ENCODE results near the gene E2F6. TPM values are rescaled to one million over a fixed set of nuclear protein-coding genes. Genes with fewer than 3 reads are reported as not detected.

Gene E2F6
- total and polyA plus RNA-seq, 2 of the 13 experiments (the other 11 are each of a cell fraction or from before 2014, with no cell fraction given), result 27.3 to 36.0 TPM

GRCh38 chr2:11499081-11499743 is 33.3 kb upstream of the E2F6 start (continued):
- TF ChIP-seq ZFP37 (CRISPR knock-in tag; IDR thresholded peaks at IDR 0.05; ENCODE audit: borderline replicate concordance), result peak; percentile 95
- no peak for TF ChIP-seq PBX3 (CRISPR knock-in tag; IDR thresholded peaks at IDR 0.05; ENCODE audit: borderline replicate concordance)
- TF ChIP-seq ZBTB14 (CRISPR knock-in tag; IDR thresholded peaks at IDR 0.05), result no peak; the same call in 1 of the 2 replicates
- TF ChIP-seq RBM39 (IDR thresholded peaks at IDR 0.05; ENCODE audit: low read depth, low read length, poor library complexity, severe bottlenecking), result no peak
- peak; percentile 75; the same call in 1 of the 2 replicates for TF ChIP-seq ZNF12 (CRISPR knock-in tag; IDR thresholded peaks at IDR 0.05)
- TF ChIP-seq ZNF570 (CRISPR knock-in tag; IDR thresholded peaks at IDR 0.05; ENCODE audit: borderline replicate concordance), result no peak
- TF ChIP-seq ATM (IDR thresholded peaks at IDR 0.05; ENCODE audit: borderline replicate concordance), result no peak
- no peak for TF ChIP-seq MTF1 (CRISPR knock-in tag; IDR thresholded peaks at IDR 0.05)
- TF ChIP-seq TARDBP (CRISPR knock-in tag; IDR thresholded peaks at IDR 0.05), result peak; percentile 97
- TF ChIP-seq RFX5 (IDR thresholded peaks at IDR 0.05; ENCODE audit: low read depth, low read length), result no peak
- peak; percentile 76 for TF ChIP-seq MAZ (IDR thresholded peaks at IDR 0.05; ENCODE audit: borderline replicate concordance, low read depth, low read length)
- peak; percentile 88 for TF ChIP-seq MAZ (CRISPR knock-in tag; IDR thresholded peaks at IDR 0.05; ENCODE audit: low read depth)
- no peak for TF ChIP-seq ZNF280B (CRISPR knock-in tag; IDR thresholded peaks at IDR 0.05; ENCODE audit: borderline replicate concordance)
- TF ChIP-seq ATF1 (CRISPR knock-in tag; IDR thresholded peaks at IDR 0.05), result peak; percentile 86
- no peak for TF ChIP-seq ATRX (CRISPR knock-in tag; IDR thresholded peaks at IDR 0.05; ENCODE audit: borderline replicate concordance)
- 0 out of 2 replicates have a peak, but pooled peaks have one; percentile 55 for TF ChIP-seq CHD2 (IDR thresholded peaks at IDR 0.05; ENCODE audit: low read depth, low read length)
- TF ChIP-seq YY1 (IDR thresholded peaks at IDR 0.05; ENCODE audit: insufficient read depth, insufficient replicate concordance, low read depth, low read length), result peak; percentile 86
- TF ChIP-seq GMEB1 (CRISPR knock-in tag; IDR thresholded peaks at IDR 0.05; ENCODE audit: borderline replicate concordance), result peak; percentile 72
- peak; percentile 99 for TF ChIP-seq PITX1 (CRISPR knock-in tag; IDR thresholded peaks at IDR 0.05)
- peak; percentile 94 for TF ChIP-seq HMG20A (CRISPR knock-in tag; IDR thresholded peaks at IDR 0.05; ENCODE audit: borderline replicate concordance)
- TF ChIP-seq NFATC3 (CRISPR knock-in tag; IDR thresholded peaks at IDR 0.05), result no peak
- peak; percentile 99 for TF ChIP-seq TCF7 (IDR thresholded peaks at IDR 0.05; ENCODE audit: low read depth)
- TF ChIP-seq SPEN (CRISPR knock-in tag; IDR thresholded peaks at IDR 0.05; ENCODE audit: low read depth), result peak; percentile 89; the same call in 1 of the 2 replicates
- TF ChIP-seq TOPORS (CRISPR knock-in tag; IDR thresholded peaks at IDR 0.05), result no peak

Measured in HepG2 (cell line).